HepG2 (cell line): ENCODE results near the gene EEA1.

Source experiments
- AGO1 ChIP-seq: fragments of 200-400 bp; formaldehyde crosslinking; IDR thresholded peaks from 2 replicates; pipeline ENCODE4 v1.6.1; 2017; ENCODE audit warnings: mild to moderate bottlenecking, low read depth, low read length, moderate library complexity; ENCODE audit not compliant: poor library complexity, severe bottlenecking
- CAMTA2 ChIP-seq: sonication (generic); formaldehyde crosslinking; IDR thresholded peaks from 2 replicates; pipeline ENCODE4 v1.4.0; 2020; ENCODE audit warnings: mild to moderate bottlenecking, missing genetic modification reagents, borderline replicate concordance
- TARDBP ChIP-seq: sonication (generic); formaldehyde crosslinking; IDR thresholded peaks from 2 replicates; pipeline ENCODE4 v1.8.0; 2022; ENCODE audit warnings: mild to moderate bottlenecking, missing genetic modification reagents
- ZNF772 ChIP-seq: sonication (generic); formaldehyde crosslinking; IDR thresholded peaks from 2 replicates; pipeline ENCODE4 v1.5.0; 2020; ENCODE audit warnings: mild to moderate bottlenecking, missing genetic modification reagents

GRCh38 chr12:92945659-92946220, 16.6 kb upstream of the EEA1 start:
- TF ChIP-seq AGO1, result no peak
- peak; percentile 91 for TF ChIP-seq TARDBP (CRISPR knock-in tag)
- no peak for TF ChIP-seq CAMTA2 (CRISPR knock-in tag)
- TF ChIP-seq ZNF772 (CRISPR knock-in tag), result 0 out of 2 replicates have a peak, but pooled peaks have one; percentile 54
